ENCODE measurements around the gene CYB561D2. TPM values are rescaled to one million over a fixed set of nuclear protein-coding genes. Genes with fewer than 3 reads are reported as not detected.

The CYB561D2 gene
- total and polyA plus RNA-seq, 4 donors: 18.2 to 50.8 (median 27.7) TPM

GRCh38 chr3:50322386-50323091 lies 28.1 kb upstream of the CYB561D2 start, which contains the start of gene HYAL2:
Gene HYAL2 (minus strand): TSS chr3:50322745. CDS start chr3:50320489, 2,256 bp downstream.
- DNase-seq (peak; percentile 49 to 76 (median 52)), ATAC-seq (ENCODE audit: insufficient read depth, low FRiP score) (no peak)
- WGBS, 2 donors: 34 to 50% methylated on average over 27 to 31 of the region's 31 CpGs
- TF ChIP-seq CTCF (IDR thresholded peaks at IDR 0.05; ENCODE audit: control extremely low read depth, extremely low read depth): no peak
- peaks cover 0 to 58% (median 20%) of the 10 kb centered on the region in 5 donors for H3K4me1 ChIP-seq (ENCODE audit: control insufficient read depth in 5 of 5, insufficient read depth in 5 of 5, low read length in 5 of 5)
- H3K9me3 ChIP-seq (ENCODE audit: control insufficient read depth in 4 of 4, insufficient read depth in 3 of 4, low read length in 3 of 4): no peaks in the 10 kb centered on the region
- peak within 1 kb of the TSS; percentile 89 to 94 for H3K27ac ChIP-seq (ENCODE audit: low read depth in 1 of 2, low read length in 1 of 2)
- no peaks in the 10 kb centered on the region for H3K27me3 ChIP-seq (ENCODE audit: control insufficient read depth in 3 of 3, insufficient read depth in 3 of 3, low read length in 2 of 3)
- H3K36me3 ChIP-seq (ENCODE audit: control insufficient read depth in 4 of 4, insufficient read depth in 4 of 4, low read length in 4 of 4): peaks cover 0 to 29% (median 13%) of the 10 kb centered on the region in 4 donors
- peak within 1 kb of the TSS; percentile 89 for H3K4me3 ChIP-seq
- H3K9ac ChIP-seq (ENCODE audit: insufficient read depth in 1 of 2, low read length in 2 of 2): peak within 1 kb of the TSS; percentile 51 to 81

- no peak for TF ChIP-seq CTCF (IDR thresholded peaks at IDR 0.05; ENCODE audit: control extremely low read depth, extremely low read depth)
- no peaks in the 10 kb centered on the region for H3K27me3 ChIP-seq (ENCODE audit: control insufficient read depth in 3 of 3, insufficient read depth in 3 of 3, low read length in 2 of 3)
- no peak overlapping the region for H3K9ac ChIP-seq (ENCODE audit: insufficient read depth in 1 of 2, low read length in 2 of 2)
- WGBS, 2 donors: 26 to 28% methylated on average over 4 of the region's 4 CpGs
- H3K9me3 ChIP-seq (ENCODE audit: control insufficient read depth in 4 of 4, insufficient read depth in 3 of 4, low read length in 3 of 4): no peaks in the 10 kb centered on the region
- ATAC-seq (ENCODE audit: insufficient read depth, low FRiP score) (no peak), DNase-seq (peak; percentile 49 to 81 (median 63))
- H3K36me3 ChIP-seq (ENCODE audit: control insufficient read depth in 4 of 4, insufficient read depth in 4 of 4, low read length in 4 of 4): peaks cover 0 to 24% (median 11%) of the 10 kb centered on the region in 4 donors
- no peak overlapping the region for H3K4me3 ChIP-seq
- peaks cover 0 to 55% (median 21%) of the 10 kb centered on the region in 5 donors for H3K4me1 ChIP-seq (ENCODE audit: control insufficient read depth in 5 of 5, insufficient read depth in 5 of 5, low read length in 5 of 5)
- H3K27ac ChIP-seq (ENCODE audit: low read depth in 1 of 2, low read length in 1 of 2): peak overlapping the region; percentile 78 to 94
Observed at GRCh38 chr3:50323092-50323600, 27.5 kb upstream of the CYB561D2 start.

- Histone ChIP-seq H3K9ac (ENCODE audit: insufficient read depth in 1 of 2, low read length in 2 of 2) (no peak overlapping the region), H3K27me3 (ENCODE audit: control insufficient read depth in 3 of 3, insufficient read depth in 3 of 3, low read length in 2 of 3) (no peaks in the 10 kb centered on the region), H3K4me3 (no peak overlapping the region), H3K9me3 (ENCODE audit: control insufficient read depth in 4 of 4, insufficient read depth in 3 of 4, low read length in 3 of 4) (no peaks in the 10 kb centered on the region), H3K27ac (ENCODE audit: low read depth in 1 of 2, low read length in 1 of 2) (peak overlapping the region; percentile 78 to 94), H3K4me1 (ENCODE audit: control insufficient read depth in 5 of 5, insufficient read depth in 5 of 5, low read length in 5 of 5) (peaks cover 2 to 55% (median 20%) of the 10 kb centered on the region in 5 donors), H3K36me3 (ENCODE audit: control insufficient read depth in 4 of 4, insufficient read depth in 4 of 4, low read length in 4 of 4) (peaks cover 0 to 19% (median 7%) of the 10 kb centered on the region in 4 donors)
- ATAC-seq (ENCODE audit: insufficient read depth, low FRiP score) (no peak), DNase-seq (peak in 2 of 3 donors; percentile 36 to 66)
- WGBS, 2 donors: 20 to 45% methylated on average over 5 of the region's 5 CpGs
- TF ChIP-seq CTCF (IDR thresholded peaks at IDR 0.05; ENCODE audit: control extremely low read depth, extremely low read depth): no peak
Observed at GRCh38 chr3:50323614-50324199, 27.0 kb upstream of the CYB561D2 start.

Measured in lung (tissue), 12 donors.